H1 (cell line): Measurements from ENCODE around the gene VPS13D. TPM values are rescaled to one million over a fixed set of nuclear protein-coding genes. Genes with fewer than 3 reads are reported as not detected.

Source experiments
- CTCF ChIA-PET: fragments of 300-600 bp; sonication (Branson Sonifier 250); formaldehyde crosslinking; loops from one replicate; lab custom pipeline; 2021; ENCODE audit not compliant: partially characterized antibody; lab: Charles Lee
- POLR2A ChIA-PET: fragments of 300-600 bp; sonication (Branson Sonifier 250); formaldehyde crosslinking; loops from one replicate; lab custom pipeline; 2021; ENCODE audit warnings: inconsistent platforms; ENCODE audit not compliant: partially characterized antibody; lab: Charles Lee
- DNase-seq, 2 experiments: peaks; one replicate each; pipeline versions ENCODE4 v3.0.0 to v3.0.0-alpha.2; 2010 to 2022; ENCODE audit warnings: low spot score in 2 of 2, low read depth in 1 of 2, mixed read lengths in 1 of 2
- FAIRE-seq: peaks from 2 replicates; lab custom pipeline; 2011; peaks lifted over from hg19 to GRCh38; lab: Jason Lieb, UNC
- H2AFZ ChIP-seq: 2 replicates; pipeline ENCODE4 v1.8.1; 2012; ENCODE audit warnings: low read length, inconsistent platforms
- H2AK5ac ChIP-seq: 2 replicates; pipeline ENCODE4 v1.6.1; 2013; ENCODE audit warnings: low read depth, low read length
- H2BK120ac ChIP-seq: replicated peaks from 2 replicates; pipeline ENCODE3; 2013; ENCODE audit warnings: low read depth, low read length, inconsistent platforms
- H2BK12ac ChIP-seq: 2 replicates; pipeline ENCODE4 v1.6.1; 2013; ENCODE audit warnings: low read depth, low read length
- H2BK15ac ChIP-seq: 2 replicates; pipeline ENCODE4 v1.6.1; 2013; ENCODE audit warnings: low read length
- H2BK20ac ChIP-seq: 2 replicates; pipeline ENCODE4 v1.6.1; 2013; ENCODE audit warnings: low read length
- H2BK5ac ChIP-seq: 2 replicates; pipeline ENCODE4 v1.6.1; 2013; ENCODE audit warnings: low read depth, low read length
- H3K14ac ChIP-seq: 2 replicates; pipeline ENCODE4 v1.6.1; 2013; ENCODE audit warnings: inconsistent platforms; ENCODE audit not compliant: insufficient read length
- H3K18ac ChIP-seq: 2 replicates; pipeline ENCODE4 v1.6.1; 2013; ENCODE audit warnings: low read length; ENCODE audit errors: extremely low read depth
- H3K23ac ChIP-seq: 2 replicates; pipeline ENCODE4 v1.6.1; 2013; ENCODE audit warnings: inconsistent platforms; ENCODE audit not compliant: insufficient read length
- H3K23me2 ChIP-seq: 2 replicates; pipeline ENCODE4 v1.6.1; 2013; ENCODE audit warnings: low read depth, low read length
- H3K27ac ChIP-seq: 2 replicates; pipeline ENCODE4 v1.6.1; 2011; ENCODE audit warnings: low read depth, low read length, inconsistent platforms
- H3K27me3 ChIP-seq, 4 experiments: replicated peaks in 1 of 4; 1 replicate in 1 of 4; 2 replicates in 3 of 4; pipeline versions ENCODE4 v1.6.1 to v1.8.1; 2011 to 2013; ENCODE audit warnings: low read length in 3 of 4, mild to moderate bottlenecking in 3 of 4, inconsistent platforms in 2 of 4, mixed read lengths in 2 of 4, moderate library complexity in 1 of 4; ENCODE audit not compliant: control insufficient read depth in 3 of 4, insufficient read depth in 3 of 4; ENCODE audit errors: extremely low read depth in 1 of 4
- H3K36me3 ChIP-seq, 4 experiments: 2 replicates each; pipeline versions ENCODE4 v1.6.1 to v1.8.1; 2011 to 2013; ENCODE audit warnings: mild to moderate bottlenecking in 4 of 4, low read length in 3 of 4, moderate library complexity in 2 of 4, control low read depth in 1 of 4, inconsistent platforms in 1 of 4; ENCODE audit not compliant: insufficient read depth in 4 of 4, control insufficient read depth in 2 of 4
- H3K4ac ChIP-seq: replicated peaks from 2 replicates; pipeline ENCODE3; 2013; ENCODE audit warnings: low read length, low read depth, mixed read lengths, inconsistent platforms; ENCODE audit not compliant: insufficient read length
- H3K4me1 ChIP-seq, 4 experiments: replicated peaks in 1 of 4; 1 replicate in 1 of 4; 2 replicates in 3 of 4; pipeline versions ENCODE4 v1.6.1 to v1.8.1; 2011 to 2013; ENCODE audit warnings: low read length in 3 of 4, inconsistent platforms in 2 of 4, mixed read lengths in 1 of 4; ENCODE audit not compliant: insufficient read depth in 4 of 4, control insufficient read depth in 3 of 4
- H3K4me2 ChIP-seq, 2 experiments: 2 replicates each; pipeline versions ENCODE4 v1.6.1 to v1.8.1; 2011 to 2013; ENCODE audit warnings: low read depth in 2 of 2, low read length in 2 of 2, control low read depth in 1 of 2, inconsistent platforms in 1 of 2, mild to moderate bottlenecking in 1 of 2; ENCODE audit not compliant: insufficient read depth in 1 of 2
- H3K4me3 ChIP-seq, 4 experiments: fragments of 200-600, 300-600 bp in 1 of 4; sonication (generic), shearing (Covaris generic), sonication (Bioruptor Twin) in 1 of 4; 2 replicates each; pipeline versions ENCODE4 v1.5.1 to v1.8.1; 2011 to 2016; ENCODE audit warnings: low read length in 4 of 4, low read depth in 3 of 4, control low read depth in 2 of 4, inconsistent platforms in 2 of 4, mild to moderate bottlenecking in 2 of 4, mixed read lengths in 1 of 4, moderate library complexity in 1 of 4; ENCODE audit not compliant: insufficient read depth in 2 of 4; ENCODE audit errors: extremely low read depth in 1 of 4
- H3K56ac ChIP-seq: replicated peaks from 2 replicates; pipeline ENCODE3; 2013; ENCODE audit warnings: low read depth, mild to moderate bottlenecking, mixed read lengths, low read length, inconsistent platforms; ENCODE audit not compliant: insufficient read length
- H3K79me1 ChIP-seq: 2 replicates; pipeline ENCODE4 v1.6.1; 2013; ENCODE audit warnings: low read depth, low read length, control low read depth
- H3K79me2 ChIP-seq, 2 experiments: 2 replicates each; pipeline versions ENCODE4 v1.6.1 to v1.8.1; 2012 to 2013; ENCODE audit warnings: low read length in 2 of 2, mild to moderate bottlenecking in 2 of 2, inconsistent platforms in 1 of 2; ENCODE audit not compliant: insufficient read depth in 2 of 2, control insufficient read depth in 1 of 2
- H3K9ac ChIP-seq, 4 experiments: replicated peaks in 1 of 4; 1 replicate in 1 of 4; 2 replicates in 3 of 4; pipeline versions ENCODE4 v1.6.1 to v1.8.1; 2011 to 2013; ENCODE audit warnings: low read depth in 3 of 4, low read length in 3 of 4, control low read depth in 2 of 4, mild to moderate bottlenecking in 2 of 4, moderate library complexity in 2 of 4, inconsistent platforms in 1 of 4; ENCODE audit errors: extremely low read depth in 1 of 4
- H3K9me3 ChIP-seq, 2 experiments: 2 replicates each; pipeline versions ENCODE4 v1.6.1 to v1.8.1; 2012 to 2013; ENCODE audit warnings: mild to moderate bottlenecking in 2 of 2, moderate library complexity in 2 of 2, control low read depth in 1 of 2, inconsistent platforms in 1 of 2, low read depth in 1 of 2, low read length in 1 of 2, mixed read lengths in 1 of 2; ENCODE audit not compliant: insufficient read depth in 2 of 2
- H4K20me1 ChIP-seq, 2 experiments: replicated peaks in 1 of 2; 2 replicates each; pipeline versions ENCODE3 to v1.8.1; 2011 to 2013; ENCODE audit warnings: inconsistent platforms in 2 of 2, low read length in 2 of 2, mild to moderate bottlenecking in 1 of 2; ENCODE audit not compliant: insufficient read depth in 2 of 2, control insufficient read depth in 1 of 2
- H4K5ac ChIP-seq: 2 replicates; pipeline ENCODE4 v1.6.1; 2013; ENCODE audit warnings: low read length, low read depth, mixed read lengths, inconsistent platforms; ENCODE audit not compliant: insufficient read length
- H4K8ac ChIP-seq: 2 replicates; pipeline ENCODE4 v1.8.0; 2013; ENCODE audit warnings: mild to moderate bottlenecking, moderate library complexity, low read length, inconsistent platforms; ENCODE audit not compliant: insufficient read depth; ENCODE audit errors: extremely low read depth
- H4K91ac ChIP-seq: replicated peaks from 2 replicates; pipeline ENCODE3; 2013; ENCODE audit warnings: low read length, mixed read lengths, inconsistent platforms; ENCODE audit not compliant: insufficient read length
- BRCA1 ChIP-seq: IDR thresholded peaks from 2 replicates; pipeline ENCODE4 v1.6.1; 2012; ENCODE audit warnings: low read depth, low read length, improper control_type of control experiment
- CBX5 ChIP-seq: fragments of 300-800, 300-1000 bp; sonication (generic); IDR thresholded peaks from 2 replicates; pipeline ENCODE4 v1.7.1; 2016; ENCODE audit warnings: antibody characterized with exemption, low read length, low read depth
- CBX8 ChIP-seq: fragments of 300-800, 300-1000 bp; sonication (generic); IDR thresholded peaks from 2 replicates; pipeline ENCODE4 v1.7.1; 2016; ENCODE audit warnings: low read depth, low read length, borderline replicate concordance
- GABPA ChIP-seq: IDR thresholded peaks from 2 replicates; pipeline ENCODE4 v1.6.1; 2011; ENCODE audit warnings: mild to moderate bottlenecking, low read length, moderate library complexity, borderline replicate concordance; ENCODE audit not compliant: insufficient read depth
- SP4 ChIP-seq: IDR thresholded peaks from 2 replicates; pipeline ENCODE4 v1.6.1; 2012; ENCODE audit warnings: low read length, inconsistent platforms
- TAF1 ChIP-seq: IDR thresholded peaks from 2 replicates; pipeline ENCODE4 v1.6.1; 2011; ENCODE audit warnings: mild to moderate bottlenecking, low read depth, low read length
- YY1 ChIP-seq: IDR thresholded peaks from 2 replicates; pipeline ENCODE4 v1.6.1; 2011; ENCODE audit warnings: low read depth, mild to moderate bottlenecking, low read length
- WGBS, 2 experiments: shearing (Covaris generic) in 1 of 2; methylation state at CpG; one replicate each; pipeline versions ENCODE4 v1.1.6 to v1.1.7; 2013 to 2015; ENCODE audit warnings: low lambda C conversion rate in 2 of 2, mixed read lengths in 2 of 2, inconsistent platforms in 1 of 2, low coverage in 1 of 2, missing lambda C conversion rate in 1 of 2; ENCODE audit not compliant: insufficient replicate concordance in 2 of 2, insufficient coverage in 1 of 2, insufficient read length in 1 of 2; ENCODE audit errors: extremely low coverage in 1 of 2, missing lambda C conversion rate in 1 of 2; 5-methylcytosine and 5-hydroxymethylcytosine counted together
- polyA plus RNA-seq, 7 experiments: library from polyadenylated mRNA; depleted of rRNA in 3 of 7; stranded (reverse) in 5 of 7; unstranded in 2 of 7; fragments of >200 nt in 5 of 7; fragments of 200-250 nt in 2 of 7; gene quantifications; 1 replicate in 5 of 7; 2 replicates in 1 of 7; 4 replicates in 1 of 7; pipeline versions ENCODE4 v1.2.1 to v1.2.3, GENCODE V29; 2011 to 2013; ENCODE audit warnings: missing spikeins in 2 of 7, mixed read lengths in 2 of 7
- total RNA-seq: library from RNA; stranded (reverse); fragmentation: NEBNext Ultra II Directional; extraction: Animal tissue kit (Norgen Biotek cat#: 25700); gene quantifications from 2 replicates; pipeline ENCODE4 v1.2.1, GENCODE V29; 2021

VPS13D gene
- total and polyA plus RNA-seq, 2 of the 8 experiments (the other 6 are each of a cell fraction or from before 2014, with no cell fraction given) = 10.9 to 31.2 TPM

DNA sequence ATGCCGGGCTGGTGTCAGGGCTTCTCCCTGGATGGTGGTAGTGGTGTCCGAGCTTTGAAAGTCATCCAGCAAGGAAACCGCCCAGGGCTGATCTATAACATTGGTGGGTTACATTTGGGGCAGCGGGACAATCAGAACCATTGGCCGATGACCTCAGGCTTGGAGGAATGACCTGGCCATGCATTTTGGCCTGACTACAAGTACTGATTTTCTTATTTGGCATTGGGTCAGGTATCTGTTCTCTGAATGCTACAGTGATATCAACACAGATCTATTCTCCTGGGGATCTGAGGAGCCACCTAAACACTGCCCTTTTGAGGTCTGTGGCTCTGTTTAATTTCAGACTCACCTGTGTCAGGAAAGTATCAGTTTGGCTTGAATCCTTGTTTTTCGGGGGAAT is 128.7 kb downstream of the VPS13D start:
- Histone ChIP-seq H4K20me1 (peaks cover 0 to 2% of the 10 kb centered on the region in 2 experiments), H3K9me3 (no peaks in the 10 kb centered on the region)
- no peak for TF ChIP-seq CBX5
- TF ChIP-seq BRCA1 = no peak
- no peak for TF ChIP-seq GABPA
- TF ChIP-seq YY1 = no peak
- no peak for TF ChIP-seq CBX8
- no peak for TF ChIP-seq SP4
- TF ChIP-seq TAF1 = no peak
- TF ChIP-seq, all 59 proteins: peak for 0
- POLR2A ChIA-PET = no interaction called here
- Histone ChIP-seq H3K27ac (no peak overlapping the region), H3K56ac (no peak overlapping the region), H4K91ac (no peak overlapping the region), H3K9ac (no peak overlapping the region), H3K36me3 (peaks cover 2 to 36% (median 8%) of the 10 kb centered on the region in 4 experiments; a peak in 6 of 8 replicates), H3K4me1 (peaks cover 0 to 6% (median 2%) of the 10 kb centered on the region in 4 experiments; a peak in 4 of 7 replicates), H4K8ac (no peak overlapping the region), H3K4ac (no peak overlapping the region), H2AK5ac (no peak overlapping the region), H2BK15ac (no peak overlapping the region), H2BK120ac (no peak overlapping the region), H4K5ac (no peak overlapping the region), H3K79me1 (no peaks in the 10 kb centered on the region), H3K14ac (no peak overlapping the region), H3K23ac (no peak overlapping the region), H3K23me2 (peaks cover 3% of the 10 kb centered on the region; the same call in 1 of the 2 replicates), H2AFZ (no peak overlapping the region), H3K27me3 (no peaks in the 10 kb centered on the region), H3K4me3 (no peak overlapping the region), H2BK5ac (no peak overlapping the region), H3K18ac (no peak overlapping the region), H3K79me2 (no peaks in the 10 kb centered on the region), H2BK20ac (no peak overlapping the region), H3K4me2 (peak overlapping the region in 1 of 2 experiments; percentile 37; a peak in 1 of 4 replicates), H2BK12ac (no peak overlapping the region)
- FAIRE-seq (no peak), DNase-seq (no peak)
- CTCF ChIA-PET = interaction anchor here (2.7 kb wide), 1 partner anchor 83 kb away, joined by 11 read pairs; no protein-coding TSS in a partner anchor
- WGBS, 2 experiments = 80% methylated on average over 6 of the region's 6 CpGs; no CpG with 5 or more reads in 1 of the 2 experiments
